Caki2 (cell line): ENCODE results near the gene CDH4. TPM values are rescaled to one million over a fixed set of nuclear protein-coding genes. Genes with fewer than 3 reads are reported as not detected.

Experiments used
- DNase-seq: peaks from one replicate; pipeline ENCODE4 v3.0.0-alpha.2; 2015; ENCODE audit warnings: low read depth
- in situ Hi-C: cut with HindIII; loops from 2 replicates; pipeline ENCODE4 v1.10.0; 2016; ENCODE audit warnings: low sequenced_read_pairs, low pct_unique_long_range_greater_than_20kb, mixed read lengths
- total RNA-seq: library from RNA; depleted of rRNA; stranded (reverse); fragments of >200 nt; shearing (Covaris generic); gene quantifications from 2 replicates; pipeline ENCODE4 v1.2.3, GENCODE V29; 2014; ENCODE audit warnings: low replicate concordance

CDH4 gene
- total RNA-seq, 1 experiment from 2014 or later, result 2.7 TPM

DNA sequence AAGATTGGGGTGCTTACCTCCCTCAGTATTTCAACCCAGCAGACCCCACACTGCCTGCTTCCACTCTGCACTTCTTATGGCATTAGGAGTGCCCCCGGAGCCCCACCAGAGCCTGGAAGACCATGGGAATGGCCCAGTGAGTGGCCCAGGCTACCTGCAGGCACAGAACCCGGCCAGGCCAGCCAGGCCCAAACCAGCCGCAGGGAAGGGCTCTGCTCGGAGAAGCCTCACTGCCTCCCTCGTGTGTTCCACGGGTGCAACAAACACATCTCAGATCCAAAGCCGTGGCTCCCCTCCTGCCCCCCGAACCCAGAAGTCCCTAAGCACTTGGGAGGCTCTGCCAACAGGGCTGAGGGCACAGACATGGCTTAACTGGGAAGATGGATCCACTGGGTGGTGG lies 283.9 kb downstream of the CDH4 start:
- in situ Hi-C loops, result no loop called here
- no peak for DNase-seq

- DNase-seq, result no peak
- in situ Hi-C loops, result no loop called here
These were observed 284.6 kb downstream of the CDH4 start for GRCh38 chr20:61536671-61537070.

DNA sequence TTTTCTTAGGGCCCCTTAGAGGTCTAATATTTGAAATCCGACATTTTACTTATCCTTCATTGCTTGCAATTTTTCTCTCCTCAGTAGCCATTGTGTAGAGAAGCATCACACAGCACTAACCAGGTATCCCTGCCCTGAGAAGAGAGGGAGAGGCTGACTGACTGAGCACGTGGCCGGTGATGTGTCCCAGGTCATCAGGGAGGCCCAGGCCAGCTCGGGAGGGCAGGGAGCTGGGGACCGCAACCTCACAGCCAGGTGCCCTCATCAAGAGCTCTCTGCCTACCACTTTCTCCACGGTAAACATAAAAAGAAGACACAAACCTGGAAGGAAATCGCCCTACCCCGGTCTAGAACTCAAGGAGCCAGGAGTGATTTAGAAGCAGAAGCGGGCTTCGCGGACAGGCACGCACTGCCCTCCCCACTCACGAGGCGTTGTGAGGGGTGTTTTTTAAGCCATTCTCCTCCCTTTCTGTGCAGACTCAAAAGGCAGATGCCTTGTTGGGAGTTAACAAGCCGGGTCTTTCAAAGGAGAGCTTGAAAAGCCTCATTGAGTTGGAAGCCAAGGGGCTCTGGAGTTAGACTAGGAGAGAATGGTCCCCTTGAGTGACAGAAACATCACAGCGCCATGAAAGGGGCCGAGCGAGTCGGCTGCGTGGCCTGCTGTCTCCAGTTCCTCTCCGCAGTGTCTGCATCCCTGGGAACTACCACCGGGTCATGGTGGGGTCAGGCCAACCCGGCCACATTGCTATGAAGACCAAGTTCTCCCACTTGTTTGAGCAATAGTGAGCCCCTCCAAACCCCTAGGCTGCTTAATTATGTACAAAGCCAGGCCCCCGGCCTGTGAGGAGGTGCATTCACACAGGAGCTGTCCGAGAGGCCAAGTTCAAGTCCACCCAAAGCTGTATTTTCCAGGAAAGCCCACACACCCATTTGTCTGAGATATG lies 285.4 kb downstream of the CDH4 start:
- in situ Hi-C loops, result no loop called here
- no peak for DNase-seq

DNA sequence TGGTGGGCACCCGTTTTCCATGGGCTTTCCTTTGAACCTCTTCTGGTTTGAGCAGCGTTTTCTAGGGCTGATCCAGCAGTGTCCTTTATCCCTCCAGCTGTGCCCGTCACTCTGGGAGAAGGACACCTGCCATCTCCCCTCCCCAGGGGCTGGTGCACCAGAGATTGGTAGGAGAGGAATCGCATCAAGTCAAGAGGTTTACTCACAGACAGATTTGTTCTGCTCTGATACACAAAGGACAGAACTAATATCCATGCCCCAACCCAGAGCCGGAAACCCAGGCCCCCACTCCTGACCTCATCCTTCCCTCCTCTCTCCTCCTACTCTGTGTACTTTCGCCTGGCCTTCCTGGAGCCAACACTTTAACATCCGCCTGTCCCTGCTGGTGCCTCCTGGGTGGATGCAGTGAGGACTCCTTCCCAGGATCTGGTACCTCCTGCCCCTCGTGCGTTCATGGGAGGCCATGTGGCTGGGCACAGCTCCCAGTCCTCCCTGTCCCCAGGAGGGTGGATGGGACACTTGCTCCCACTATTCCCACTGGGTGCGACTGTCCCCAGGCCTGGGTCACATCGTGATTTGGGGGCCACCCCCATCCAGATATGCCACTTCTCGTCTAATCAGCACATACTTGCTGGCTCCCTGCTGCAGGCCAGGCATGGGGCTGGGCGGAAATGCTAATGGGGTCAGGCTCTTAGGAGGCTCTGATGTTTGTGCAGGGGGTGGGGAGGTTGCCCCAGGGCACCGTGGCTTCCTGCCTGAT lies 286.3 kb downstream of the CDH4 start:
- in situ Hi-C loops, result no loop called here
- DNase-seq, result no peak

DNA sequence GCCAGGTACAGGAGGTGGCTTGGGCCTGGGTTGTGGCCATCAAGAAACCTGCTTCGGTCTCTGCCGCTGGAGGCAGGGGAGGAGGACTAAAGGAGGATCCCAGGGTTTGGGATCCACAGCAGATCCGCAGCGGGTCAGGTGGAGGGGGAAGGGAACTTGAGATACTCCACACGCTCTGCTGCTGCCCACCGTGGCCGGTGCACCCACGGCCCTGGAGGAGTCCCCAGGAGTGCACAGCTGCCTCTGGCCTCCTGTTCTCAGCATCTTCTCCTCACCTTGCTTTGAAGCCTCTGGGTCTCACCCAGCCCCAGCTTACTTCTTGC lies 286.8 kb downstream of the CDH4 start:
- in situ Hi-C loops, result no loop called here
- no peak for DNase-seq

DNA sequence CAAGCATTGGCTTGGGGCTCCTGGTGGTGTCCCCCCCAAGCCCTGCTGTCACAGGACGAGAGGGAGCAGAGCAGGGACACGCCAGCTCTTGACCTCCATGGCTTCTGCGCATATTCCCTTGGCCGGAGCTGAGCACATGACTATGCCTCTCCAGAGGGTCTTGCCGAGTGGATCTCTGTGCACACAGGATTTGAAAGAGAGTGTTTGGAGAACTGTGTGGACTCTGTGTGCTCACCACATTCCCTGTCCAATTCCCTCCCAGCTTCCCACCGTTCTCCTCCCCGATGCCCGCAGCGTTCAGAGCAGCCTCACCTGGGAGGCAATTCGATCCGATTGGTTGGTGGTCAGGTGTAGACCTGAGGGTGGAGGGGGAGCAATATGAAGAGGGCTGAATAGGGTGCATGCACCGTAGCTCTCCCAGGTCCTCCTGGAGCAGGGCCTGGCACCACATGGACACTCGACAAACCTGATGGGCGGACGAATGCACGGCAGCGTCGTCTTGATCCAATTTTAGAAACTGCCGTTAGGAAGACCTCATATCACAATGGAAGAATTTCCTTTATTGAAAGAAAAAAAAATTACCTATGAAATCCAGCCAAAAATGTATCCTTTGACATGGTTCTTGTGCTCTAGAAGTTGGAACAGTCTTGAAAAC lies 287.8 kb downstream of the CDH4 start:
- DNase-seq, result no peak
- in situ Hi-C loops, result no loop called here

GRCh38 chr20:61541537-61541936 lies 289.5 kb downstream of the CDH4 start:
- in situ Hi-C loops, result no loop called here
- DNase-seq, result no peak

DNA sequence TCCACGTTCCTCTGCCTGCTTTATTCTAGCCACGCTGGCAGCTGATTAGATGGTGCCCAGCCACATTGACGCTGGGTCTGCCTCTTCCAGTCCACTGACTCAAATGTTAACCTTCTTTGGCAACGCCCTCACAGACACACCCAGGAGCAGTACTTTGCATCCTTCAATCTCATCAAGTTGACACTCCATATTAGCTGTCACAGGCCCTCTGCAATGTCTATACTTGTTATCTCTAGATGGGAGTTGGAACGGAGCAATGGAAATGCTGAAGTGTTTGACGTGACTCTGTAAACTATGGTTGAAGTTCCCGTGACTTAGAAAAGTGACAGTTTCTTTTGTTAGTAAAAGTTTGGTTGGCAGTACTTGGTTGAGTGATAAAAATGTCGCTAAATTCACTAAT lies 291.0 kb downstream of the CDH4 start:
- no peak for DNase-seq
- in situ Hi-C loops, result no loop called here

DNA sequence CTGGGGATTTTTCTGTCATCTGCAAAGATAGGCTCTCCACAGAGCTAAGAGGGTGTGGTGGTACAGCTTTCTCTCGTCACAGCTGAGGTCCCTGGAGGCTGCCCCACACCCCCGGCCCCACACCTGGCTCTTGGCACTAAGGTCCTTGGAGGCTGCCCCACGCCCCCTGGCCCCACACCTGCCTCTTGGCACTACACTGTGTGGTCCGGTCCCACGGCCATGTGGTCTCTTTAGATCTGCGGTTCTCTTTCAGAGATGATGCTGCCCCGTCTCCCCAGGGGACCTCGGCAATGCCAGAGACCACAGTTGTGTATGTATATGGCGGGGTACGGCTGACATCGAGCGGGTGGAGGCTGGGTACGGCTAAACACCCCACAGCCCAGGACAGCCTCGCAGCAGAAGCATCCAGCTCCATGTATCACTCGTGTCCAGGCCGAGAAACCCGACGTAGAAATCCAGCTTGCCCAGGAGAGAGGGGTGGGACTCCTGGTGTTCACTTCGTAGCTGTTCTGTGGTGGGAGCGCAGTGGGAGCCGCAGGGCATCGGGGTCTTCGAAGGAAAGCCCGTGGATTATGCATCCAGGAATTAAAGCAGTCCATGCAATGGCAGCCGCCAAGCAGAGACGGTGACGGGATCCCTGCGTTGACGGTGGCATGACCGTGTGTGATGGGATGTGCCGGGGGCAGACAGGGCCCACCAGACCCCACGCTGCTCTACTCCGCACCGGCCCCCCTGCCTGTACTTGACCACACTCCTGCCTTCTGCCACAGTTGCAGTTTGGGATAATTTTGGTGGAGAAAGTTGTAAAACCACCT lies 292.1 kb downstream of the CDH4 start:
- no peak for DNase-seq
- in situ Hi-C loops, result no loop called here

DNA sequence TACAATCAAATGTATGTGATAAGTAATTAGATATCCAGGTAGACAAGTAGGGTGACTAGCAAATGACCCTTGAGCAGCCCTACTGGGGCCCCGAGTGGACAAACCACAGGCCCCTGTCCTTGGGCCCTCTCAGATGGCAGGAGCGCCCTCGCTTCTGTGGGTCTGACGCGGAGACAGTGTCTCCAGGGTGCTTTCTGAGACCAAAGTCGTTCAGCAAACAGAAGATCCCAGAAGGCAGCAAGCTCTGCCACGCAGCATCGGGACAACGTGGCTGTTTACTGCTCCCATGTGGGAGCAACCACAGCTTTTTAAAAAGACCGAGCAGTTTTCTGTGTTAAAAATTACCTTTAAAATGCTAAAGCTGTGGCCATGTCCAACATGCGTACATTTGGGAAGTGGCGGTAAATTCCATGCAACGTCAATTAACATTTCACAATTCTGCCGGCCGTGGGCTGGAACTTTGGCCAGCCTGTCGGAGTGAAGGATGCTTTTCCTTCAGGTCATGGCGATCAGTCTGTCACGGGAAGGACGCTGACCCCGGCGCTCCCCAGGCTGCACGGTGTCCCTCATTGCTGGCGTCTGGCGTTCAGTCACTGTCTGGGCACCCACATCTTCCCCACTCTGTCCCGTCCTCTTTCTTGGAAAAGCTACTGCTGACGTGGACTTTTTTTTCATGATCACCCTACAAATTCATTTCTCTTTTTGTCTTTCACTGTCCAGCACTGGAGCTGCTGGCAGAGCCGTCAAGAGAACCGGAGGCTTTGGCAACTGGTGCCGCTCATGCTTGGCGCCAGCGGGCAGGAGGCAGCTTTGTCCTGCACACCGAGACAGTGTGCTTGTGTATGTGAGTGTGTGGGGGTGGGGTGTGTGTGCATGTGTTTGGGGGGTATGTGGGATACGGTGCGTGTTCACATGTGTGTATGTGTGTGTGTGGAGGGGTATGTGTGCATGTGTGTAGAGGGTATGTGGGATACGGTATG lies 293.1 kb downstream of the CDH4 start:
- no peak for DNase-seq
- in situ Hi-C loops, result no loop called here

- in situ Hi-C loops, result no loop called here
- no peak for DNase-seq
These were observed 294.6 kb downstream of the CDH4 start for GRCh38 chr20:61546641-61547040.

- no peak for DNase-seq
- in situ Hi-C loops, result no loop called here
These were observed 296.0 kb downstream of the CDH4 start for GRCh38 chr20:61548069-61548468.

DNA sequence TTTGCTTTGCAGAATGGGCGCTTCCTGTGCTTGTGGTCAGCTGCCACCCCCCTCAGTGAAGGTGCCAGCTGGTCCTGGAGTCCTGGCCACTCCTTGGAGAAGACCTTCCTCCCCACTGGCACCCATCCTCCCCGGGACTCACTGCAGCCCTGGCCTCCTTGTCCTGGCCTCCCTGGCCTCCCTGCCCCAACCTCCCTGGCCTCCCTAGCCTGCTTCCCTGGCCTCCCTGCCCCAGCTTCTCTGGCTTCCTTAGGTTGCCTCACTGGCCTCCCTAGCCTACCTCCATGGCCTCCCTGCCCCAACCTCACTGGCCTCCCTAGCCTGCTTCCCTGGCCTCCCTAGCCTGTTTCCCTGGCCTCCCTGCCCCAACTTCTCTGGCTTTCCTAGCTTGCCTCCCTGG lies 297.8 kb downstream of the CDH4 start:
- in situ Hi-C loops, result no loop called here
- DNase-seq, result no peak

DNA sequence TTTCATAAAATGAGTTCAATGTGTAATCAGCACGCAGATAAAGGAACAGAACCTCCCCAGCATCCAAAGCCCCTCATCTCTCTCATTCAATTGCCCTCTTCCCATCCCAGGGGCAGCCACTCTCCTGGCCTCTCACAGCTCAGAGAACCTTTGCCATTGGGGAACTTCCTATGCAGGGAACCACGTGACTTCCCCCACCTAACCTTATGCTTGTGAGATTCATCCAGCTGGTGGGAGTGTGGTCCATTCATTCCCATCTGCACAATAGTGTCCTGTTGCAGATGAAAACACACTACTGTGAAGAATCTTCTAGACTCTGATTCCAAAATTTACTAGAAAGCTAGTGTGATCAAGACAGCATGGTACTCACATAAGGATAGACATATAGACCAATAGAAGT lies 299.3 kb downstream of the CDH4 start:
- in situ Hi-C loops, result no loop called here
- DNase-seq, result no peak

- no peak for DNase-seq
- in situ Hi-C loops, result no loop called here
These were observed 302.6 kb downstream of the CDH4 start for GRCh38 chr20:61554617-61555016.

DNA sequence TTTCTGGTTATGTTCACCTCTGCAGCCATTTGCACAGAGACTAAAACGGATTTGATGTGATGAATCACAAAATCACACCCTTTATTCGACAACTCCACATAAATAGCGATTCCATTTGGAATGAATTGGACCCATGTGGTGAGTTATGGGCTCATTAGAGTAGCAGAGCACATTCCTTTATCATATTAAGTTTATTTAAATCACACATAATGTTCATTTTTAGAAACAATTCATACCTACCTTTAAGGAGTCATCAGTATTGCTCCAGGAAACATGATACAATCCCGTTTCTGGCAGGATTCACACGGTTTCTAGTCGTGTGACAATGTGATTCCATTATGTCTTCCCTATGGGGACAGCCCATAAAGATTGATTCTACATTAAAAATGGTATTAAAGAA lies 303.5 kb downstream of the CDH4 start:
- in situ Hi-C loops, result no loop called here
- DNase-seq, result no peak

DNA sequence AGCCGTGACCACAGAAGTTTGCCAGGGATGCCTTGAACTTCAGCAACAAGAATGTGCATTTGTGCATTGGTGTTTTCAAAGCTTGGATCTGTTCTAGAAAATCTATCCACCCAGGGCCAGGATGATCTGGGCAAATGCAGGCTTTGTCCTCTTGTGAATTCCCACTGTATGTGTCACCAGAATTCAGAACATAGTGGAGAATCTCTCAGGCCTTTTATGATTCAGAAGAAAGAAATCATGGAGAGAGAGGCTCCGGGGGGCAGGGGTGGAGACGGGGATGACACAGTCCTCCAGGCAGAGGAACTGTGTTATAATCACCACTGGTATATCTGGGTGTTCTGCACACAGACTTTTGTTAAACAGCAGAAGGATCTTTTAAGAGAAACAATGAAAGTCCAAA lies 304.1 kb downstream of the CDH4 start:
- DNase-seq, result peak; percentile 35
- in situ Hi-C loops, result no loop called here
